ENCODE measurements around the gene CACTIN.

CACTIN gene

GRCh38 chr19:3610745-3611717 lies 15.6 kb downstream of the CACTIN start:
- Histone ChIP-seq H3K4me2 (ENCODE audit: low read length) (no peak overlapping the region), H3K36me3 (ENCODE audit: insufficient read depth, low read length) (peaks cover 15% of the 10 kb centered on the region), H3K9me3 (replicated peaks; ENCODE audit: low read length) (no peaks in the 10 kb centered on the region), H3K27me3 (ENCODE audit: control insufficient read depth, insufficient read depth, low read length) (no peaks in the 10 kb centered on the region), H3K9ac (ENCODE audit: low read depth, low read length) (no peak overlapping the region), H3K4me3 (ENCODE audit: low read length) (no peak overlapping the region), H3K4me1 (ENCODE audit: control insufficient read depth, insufficient read depth, low read length) (peaks cover 15% of the 10 kb centered on the region)

DNA sequence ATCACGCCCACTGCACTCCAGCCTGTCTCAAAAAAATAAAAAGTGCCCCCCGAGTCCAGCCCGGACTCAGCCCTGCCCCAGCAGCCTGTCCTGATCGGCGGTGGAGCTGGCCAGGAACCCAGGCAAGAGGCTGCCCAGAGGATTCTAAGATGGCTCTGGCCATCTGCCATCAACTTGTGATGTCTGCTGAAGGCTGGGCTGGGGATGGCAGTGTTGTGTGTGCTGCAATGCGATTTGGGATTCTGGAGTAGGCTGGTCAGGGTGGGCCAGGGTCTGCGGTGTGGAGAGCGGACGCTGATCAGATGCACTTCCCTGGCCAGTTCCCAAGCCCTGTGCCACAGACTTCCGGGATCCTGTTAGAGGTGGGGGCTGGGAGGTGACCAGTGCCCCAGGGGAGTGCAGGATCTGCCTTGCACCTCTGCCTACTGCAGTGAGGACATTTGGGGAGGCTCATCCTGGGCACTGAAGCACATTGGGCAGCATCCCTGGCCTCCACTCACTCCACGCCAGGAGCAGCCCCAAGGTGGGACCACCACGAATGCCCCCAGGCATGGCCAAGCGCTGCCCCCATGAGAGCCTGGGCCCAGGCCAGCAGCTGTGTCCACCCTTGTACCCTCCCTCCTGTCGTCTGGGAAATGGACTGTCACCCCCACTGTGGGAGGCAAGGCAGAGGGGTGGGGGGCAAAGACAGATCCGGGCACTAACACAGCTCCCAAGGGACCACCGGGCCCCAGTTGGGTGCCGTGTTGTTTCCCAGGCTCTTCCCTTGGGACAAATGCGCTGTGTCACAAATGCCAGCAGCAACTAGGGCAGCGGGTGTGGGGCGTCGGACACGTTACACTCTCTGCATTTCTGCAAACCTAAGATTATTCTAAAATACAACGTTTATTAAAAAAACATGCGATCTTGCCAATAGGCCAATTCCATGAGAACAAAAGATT lies 16.5 kb downstream of the CACTIN start:
- Histone ChIP-seq H3K4me3 (ENCODE audit: low read length) (no peak overlapping the region), H3K36me3 (ENCODE audit: insufficient read depth, low read length) (peaks cover 15% of the 10 kb centered on the region), H3K4me2 (ENCODE audit: low read length) (no peak overlapping the region), H3K27me3 (ENCODE audit: control insufficient read depth, insufficient read depth, low read length) (no peaks in the 10 kb centered on the region), H3K4me1 (ENCODE audit: control insufficient read depth, insufficient read depth, low read length) (peaks cover 18% of the 10 kb centered on the region), H3K9ac (ENCODE audit: low read depth, low read length) (no peak overlapping the region), H3K9me3 (replicated peaks; ENCODE audit: low read length) (no peaks in the 10 kb centered on the region)

DNA sequence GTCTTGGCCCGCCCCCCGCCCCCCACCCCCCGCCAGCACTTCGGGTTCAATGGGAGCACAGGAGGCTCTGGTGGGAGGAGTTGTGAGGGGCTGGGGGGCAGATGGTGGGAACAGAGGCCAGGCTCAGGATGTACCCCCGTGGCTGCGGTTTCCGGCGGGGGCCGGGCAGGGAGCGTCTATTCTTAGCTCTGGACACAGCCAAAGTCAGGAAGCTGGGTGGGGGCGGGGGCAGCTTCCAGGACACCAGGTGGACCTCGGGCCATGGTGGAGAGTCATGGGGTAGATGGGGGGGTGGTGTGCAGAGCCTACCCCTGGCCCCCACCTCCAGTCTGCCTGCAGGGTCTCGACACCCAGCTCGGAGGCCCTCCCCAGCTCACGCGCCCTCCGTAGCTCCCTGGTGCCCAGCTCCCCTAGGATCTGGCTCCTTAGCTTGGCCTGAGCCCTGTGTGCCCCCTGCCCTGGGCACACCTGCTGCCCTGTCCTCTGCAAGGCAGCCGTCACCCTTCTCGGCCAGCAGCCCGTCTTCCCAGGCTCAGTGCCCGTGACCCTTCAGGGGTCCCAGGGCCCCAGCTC lies 17.8 kb downstream of the CACTIN start:
- peaks cover 15% of the 10 kb centered on the region for H3K36me3 ChIP-seq (ENCODE audit: insufficient read depth, low read length)
- H3K9me3 ChIP-seq (replicated peaks; ENCODE audit: low read length), result no peaks in the 10 kb centered on the region
- no peak overlapping the region for H3K9ac ChIP-seq (ENCODE audit: low read depth, low read length)
- peaks cover 18% of the 10 kb centered on the region for H3K4me1 ChIP-seq (ENCODE audit: control insufficient read depth, insufficient read depth, low read length)
- H3K4me2 ChIP-seq (ENCODE audit: low read length), result no peak overlapping the region
- H3K4me3 ChIP-seq (ENCODE audit: low read length), result no peak overlapping the region
- H3K27me3 ChIP-seq (ENCODE audit: control insufficient read depth, insufficient read depth, low read length), result no peaks in the 10 kb centered on the region

DNA sequence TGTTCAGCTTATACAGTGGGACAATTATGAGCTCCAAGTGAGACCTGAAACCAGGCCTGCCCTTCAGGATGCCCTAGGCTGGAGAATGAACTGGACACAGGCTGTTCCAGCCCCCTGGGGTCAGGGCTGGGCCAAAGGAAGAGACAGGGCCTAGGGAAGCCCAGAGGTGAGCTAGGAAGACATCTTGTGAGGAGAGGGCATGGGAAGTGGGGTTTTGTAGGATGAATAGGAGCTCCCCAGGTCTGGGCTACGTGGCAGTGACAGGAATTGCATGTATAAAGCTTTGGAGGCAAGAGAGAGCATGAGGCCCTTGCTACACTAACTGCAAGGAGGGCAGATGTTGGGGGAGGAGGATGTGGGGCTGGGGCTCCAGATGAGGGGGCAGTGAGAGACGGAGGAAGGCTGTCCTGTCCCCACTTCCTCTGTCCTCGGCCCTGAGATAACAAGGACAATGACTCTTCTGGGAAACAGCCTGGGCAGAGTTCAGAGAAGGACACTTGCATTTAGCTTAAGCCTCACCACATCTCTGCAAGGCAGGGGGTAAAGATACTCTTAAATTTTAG lies 18.4 kb downstream of the CACTIN start:
- H3K27me3 ChIP-seq (ENCODE audit: control insufficient read depth, insufficient read depth, low read length), result no peaks in the 10 kb centered on the region
- H3K4me1 ChIP-seq (ENCODE audit: control insufficient read depth, insufficient read depth, low read length), result peaks cover 23% of the 10 kb centered on the region
- H3K4me3 ChIP-seq (ENCODE audit: low read length), result no peak overlapping the region
- no peak overlapping the region for H3K9ac ChIP-seq (ENCODE audit: low read depth, low read length)
- no peak overlapping the region for H3K4me2 ChIP-seq (ENCODE audit: low read length)
- H3K9me3 ChIP-seq (replicated peaks; ENCODE audit: low read length), result no peaks in the 10 kb centered on the region
- H3K36me3 ChIP-seq (ENCODE audit: insufficient read depth, low read length), result peaks cover 15% of the 10 kb centered on the region

DNA sequence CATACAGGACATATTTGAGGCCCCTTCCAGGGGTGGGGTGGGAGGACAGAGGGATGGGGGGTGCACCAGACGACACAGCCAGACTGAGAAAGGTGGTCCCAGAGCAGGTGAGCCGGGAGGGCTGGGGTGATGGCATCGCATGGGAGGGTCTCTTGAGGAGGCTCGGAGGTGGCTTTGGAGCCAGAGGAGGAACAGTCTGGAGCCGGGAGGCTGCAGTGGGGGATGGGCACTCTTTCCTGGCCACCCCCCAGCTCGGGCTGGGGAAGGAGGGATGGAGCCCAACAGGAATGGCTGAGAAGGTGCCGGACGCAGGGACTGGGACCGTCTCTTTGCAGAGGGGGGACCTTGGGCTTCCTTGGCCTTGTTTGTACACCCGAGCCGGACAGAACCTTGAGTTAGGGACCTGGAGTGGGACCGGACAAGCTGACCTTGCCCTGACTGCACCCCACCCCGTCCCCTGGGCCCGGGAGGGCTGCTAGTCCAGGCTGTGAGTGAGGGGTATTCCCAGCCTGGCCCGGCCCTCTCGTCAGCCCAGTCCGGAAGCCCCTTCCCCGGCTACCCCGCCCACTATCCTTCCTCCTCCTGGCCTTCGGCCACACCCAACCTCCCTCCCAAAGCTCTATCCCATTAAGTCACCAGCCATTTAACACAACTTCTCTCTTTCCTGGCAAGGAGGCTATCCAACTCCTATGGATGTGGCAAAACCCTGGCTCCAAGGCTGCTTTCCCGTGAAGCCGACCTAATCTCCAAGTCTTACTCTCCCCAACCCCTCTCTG lies 19.1 kb downstream of the CACTIN start:
- H3K4me1 ChIP-seq (ENCODE audit: control insufficient read depth, insufficient read depth, low read length), result peaks cover 23% of the 10 kb centered on the region
- peak overlapping the region; percentile 81 for H3K4me2 ChIP-seq (ENCODE audit: low read length)
- H3K9me3 ChIP-seq (replicated peaks; ENCODE audit: low read length), result no peaks in the 10 kb centered on the region
- H3K4me3 ChIP-seq (ENCODE audit: low read length), result peak overlapping the region; percentile 71
- H3K9ac ChIP-seq (ENCODE audit: low read depth, low read length), result peak overlapping the region; percentile 78
- H3K36me3 ChIP-seq (ENCODE audit: insufficient read depth, low read length), result peaks cover 13% of the 10 kb centered on the region
- no peaks in the 10 kb centered on the region for H3K27me3 ChIP-seq (ENCODE audit: control insufficient read depth, insufficient read depth, low read length)

- no peaks in the 10 kb centered on the region for H3K27me3 ChIP-seq (ENCODE audit: control insufficient read depth, insufficient read depth, low read length)
- H3K4me1 ChIP-seq (ENCODE audit: control insufficient read depth, insufficient read depth, low read length), result peaks cover 23% of the 10 kb centered on the region
- H3K9ac ChIP-seq (ENCODE audit: low read depth, low read length), result peak within 1 kb of the TSS; percentile 78
- H3K4me3 ChIP-seq (ENCODE audit: low read length), result peak within 1 kb of the TSS; percentile 71
- peaks cover 9% of the 10 kb centered on the region for H3K36me3 ChIP-seq (ENCODE audit: insufficient read depth, low read length)
- peak within 1 kb of the TSS; percentile 81 for H3K4me2 ChIP-seq (ENCODE audit: low read length)
- H3K9me3 ChIP-seq (replicated peaks; ENCODE audit: low read length), result no peaks in the 10 kb centered on the region
Observed at GRCh38 chr19:3606690-3607289, 19.8 kb downstream of the CACTIN start, which contains the start of gene TBXA2R. TBXA2R (minus strand) TSS chr19:3606875; CDS start chr19:3600634, 6,241 bp downstream.

DNA sequence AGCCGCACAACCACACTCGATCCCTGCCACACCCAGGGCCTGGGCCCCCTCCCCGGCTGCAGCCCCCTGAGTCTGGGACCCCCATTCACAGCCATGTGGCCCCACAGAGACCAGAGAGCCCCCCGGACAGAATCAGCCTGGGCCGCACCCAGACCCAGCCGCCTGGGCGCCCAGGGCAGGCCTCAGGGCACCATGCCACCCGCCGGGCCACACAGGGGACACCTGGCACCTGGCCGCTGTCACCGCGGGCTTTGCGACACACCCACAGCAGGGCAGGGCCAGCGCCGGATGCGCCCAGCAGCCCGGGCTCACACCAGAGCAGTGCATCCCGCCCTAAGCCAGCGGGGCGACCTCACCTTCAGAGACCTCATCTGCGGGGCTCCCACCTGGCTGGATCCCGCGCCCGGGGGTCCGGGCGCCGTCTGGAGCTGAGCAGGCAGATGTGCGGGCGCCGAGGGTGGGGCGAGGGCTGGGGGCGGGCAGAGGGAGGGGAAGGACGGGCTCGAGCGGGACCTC lies 20.4 kb downstream of the CACTIN start:
- Histone ChIP-seq H3K4me1 (ENCODE audit: control insufficient read depth, insufficient read depth, low read length) (peaks cover 23% of the 10 kb centered on the region), H3K27me3 (ENCODE audit: control insufficient read depth, insufficient read depth, low read length) (no peaks in the 10 kb centered on the region)

DNA sequence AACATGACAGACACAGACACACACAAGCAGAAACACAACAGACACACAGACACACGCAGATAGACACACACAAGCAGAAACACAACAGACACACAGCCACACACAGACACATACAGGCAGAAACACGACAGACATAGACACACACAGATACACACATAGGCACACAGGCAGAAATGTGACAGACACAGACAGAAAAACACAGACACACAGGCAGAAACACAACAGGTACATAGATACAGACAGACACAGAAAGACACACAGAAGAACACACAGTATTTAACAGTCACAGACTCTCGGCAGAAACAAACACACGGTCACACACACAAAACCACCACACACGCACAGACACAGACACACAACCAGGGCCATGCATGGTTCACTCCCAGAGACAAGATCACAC lies 20.8 kb downstream of the CACTIN start:
- Histone ChIP-seq H3K9ac (ENCODE audit: low read depth, low read length) (peak overlapping the region; percentile 0), H3K36me3 (ENCODE audit: insufficient read depth, low read length) (no peaks in the 10 kb centered on the region), H3K4me1 (ENCODE audit: control insufficient read depth, insufficient read depth, low read length) (peaks cover 23% of the 10 kb centered on the region), H3K9me3 (replicated peaks; ENCODE audit: low read length) (no peaks in the 10 kb centered on the region), H3K4me3 (ENCODE audit: low read length) (peak overlapping the region; percentile 71), H3K4me2 (ENCODE audit: low read length) (peak overlapping the region; percentile 81), H3K27me3 (ENCODE audit: control insufficient read depth, insufficient read depth, low read length) (no peaks in the 10 kb centered on the region)

More for the DNA sequence above, 20.4 kb downstream of the CACTIN start:
- Histone ChIP-seq H3K4me3 (ENCODE audit: low read length) (peak overlapping the region; percentile 71), H3K36me3 (ENCODE audit: insufficient read depth, low read length) (peaks cover 3% of the 10 kb centered on the region), H3K9me3 (replicated peaks; ENCODE audit: low read length) (no peaks in the 10 kb centered on the region), H3K4me2 (ENCODE audit: low read length) (peak overlapping the region; percentile 81), H3K9ac (ENCODE audit: low read depth, low read length) (peak overlapping the region; percentile 78)

DNA sequence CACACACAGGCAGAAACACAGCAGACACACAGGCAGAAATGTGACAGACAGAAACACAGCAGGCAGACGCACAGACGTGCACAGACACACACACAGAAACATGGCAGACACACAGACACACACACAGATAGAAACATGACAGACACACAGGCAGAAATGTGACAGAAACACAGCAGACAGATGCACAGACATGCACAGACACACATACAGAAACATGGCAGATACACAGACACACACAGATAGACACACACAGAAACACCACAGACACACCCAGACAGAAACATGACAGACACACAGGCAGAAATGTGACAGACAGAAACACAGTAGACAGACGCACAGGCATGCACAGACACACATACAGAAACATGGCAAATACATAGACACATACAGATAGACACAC lies 21.2 kb downstream of the CACTIN start:
- peaks cover 23% of the 10 kb centered on the region for H3K4me1 ChIP-seq (ENCODE audit: control insufficient read depth, insufficient read depth, low read length)

DNA sequence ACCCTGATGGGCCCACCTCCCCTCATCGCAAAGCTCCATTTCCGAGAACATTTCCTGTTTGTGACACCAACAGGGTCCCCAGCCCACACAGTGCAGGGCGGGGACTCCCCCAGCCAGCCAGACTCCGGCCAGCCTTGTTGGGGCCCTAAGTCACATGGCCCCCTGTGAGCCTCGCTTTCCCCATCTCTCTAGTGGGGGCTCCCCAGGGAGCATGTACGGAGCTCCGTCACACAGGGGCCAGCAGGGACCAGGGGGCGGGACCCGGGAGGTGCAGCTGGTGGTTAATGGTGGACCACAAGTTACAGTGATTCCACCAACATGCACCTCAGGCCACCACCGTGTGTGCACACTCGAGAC lies 21.6 kb downstream of the CACTIN start:
- no peak overlapping the region for H3K4me2 ChIP-seq (ENCODE audit: low read length)
- H3K9me3 ChIP-seq (replicated peaks; ENCODE audit: low read length), result no peaks in the 10 kb centered on the region
- peaks cover 23% of the 10 kb centered on the region for H3K4me1 ChIP-seq (ENCODE audit: control insufficient read depth, insufficient read depth, low read length)
- no peaks in the 10 kb centered on the region for H3K27me3 ChIP-seq (ENCODE audit: control insufficient read depth, insufficient read depth, low read length)
- no peak overlapping the region for H3K4me3 ChIP-seq (ENCODE audit: low read length)
- no peak overlapping the region for H3K9ac ChIP-seq (ENCODE audit: low read depth, low read length)
- no peaks in the 10 kb centered on the region for H3K36me3 ChIP-seq (ENCODE audit: insufficient read depth, low read length)

More for the DNA sequence above, 21.2 kb downstream of the CACTIN start:
- H3K27me3 ChIP-seq (ENCODE audit: control insufficient read depth, insufficient read depth, low read length), result no peaks in the 10 kb centered on the region
- H3K9ac ChIP-seq (ENCODE audit: low read depth, low read length), result no peak overlapping the region
- peak overlapping the region; percentile 81 for H3K4me2 ChIP-seq (ENCODE audit: low read length)
- no peaks in the 10 kb centered on the region for H3K36me3 ChIP-seq (ENCODE audit: insufficient read depth, low read length)
- H3K9me3 ChIP-seq (replicated peaks; ENCODE audit: low read length), result no peaks in the 10 kb centered on the region
- no peak overlapping the region for H3K4me3 ChIP-seq (ENCODE audit: low read length)

Measured in skeletal muscle satellite cell (primary cell).